ENCODE data around the gene KCNJ10.

GRCh38 chr1:160098852-160099561, 29.0 kb upstream of the KCNJ10 start:
- TF ChIP-seq EZH2phosphoT487 (IDR thresholded peaks at IDR 0.05; ENCODE audit: borderline replicate concordance, low read depth, low read length): no peak
- no peak for TF ChIP-seq CTCF (conservative IDR thresholded peaks at IDR 0.05; ENCODE audit: low read length)
